ENCODE data around the gene NENF. TPM values are rescaled to one million over a fixed set of nuclear protein-coding genes. Genes with fewer than 3 reads are reported as not detected.

NENF gene
- total RNA-seq, 2 experiments from 2014 or later = 27.7 to 35.4 TPM

GRCh38 chr1:212421165-212421564 lies 11.6 kb upstream of the NENF start:
- ATAC-seq (no peak), DNase-seq (no peak)
- H3K9me3 Mint-ChIP-seq = no peaks in the 10 kb centered on the region
- no peaks in the 10 kb centered on the region for H3K36me3 Mint-ChIP-seq (ENCODE audit: low read depth)
- TF ChIP-seq, protein P1, sequence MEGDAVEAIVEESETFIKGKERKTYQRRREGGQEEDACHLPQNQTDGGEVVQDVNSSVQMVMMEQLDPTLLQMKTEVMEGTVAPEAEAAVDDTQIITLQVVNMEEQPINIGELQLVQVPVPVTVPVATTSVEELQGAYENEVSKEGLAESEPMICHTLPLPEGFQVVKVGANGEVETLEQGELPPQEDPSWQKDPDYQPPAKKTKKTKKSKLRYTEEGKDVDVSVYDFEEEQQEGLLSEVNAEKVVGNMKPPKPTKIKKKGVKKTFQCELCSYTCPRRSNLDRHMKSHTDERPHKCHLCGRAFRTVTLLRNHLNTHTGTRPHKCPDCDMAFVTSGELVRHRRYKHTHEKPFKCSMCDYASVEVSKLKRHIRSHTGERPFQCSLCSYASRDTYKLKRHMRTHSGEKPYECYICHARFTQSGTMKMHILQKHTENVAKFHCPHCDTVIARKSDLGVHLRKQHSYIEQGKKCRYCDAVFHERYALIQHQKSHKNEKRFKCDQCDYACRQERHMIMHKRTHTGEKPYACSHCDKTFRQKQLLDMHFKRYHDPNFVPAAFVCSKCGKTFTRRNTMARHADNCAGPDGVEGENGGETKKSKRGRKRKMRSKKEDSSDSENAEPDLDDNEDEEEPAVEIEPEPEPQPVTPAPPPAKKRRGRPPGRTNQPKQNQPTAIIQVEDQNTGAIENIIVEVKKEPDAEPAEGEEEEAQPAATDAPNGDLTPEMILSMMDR (IDR thresholded peaks at IDR 0.05) = no peak
- peaks cover 3% of the 10 kb centered on the region for H3K27me3 Mint-ChIP-seq
- no peak overlapping the region for H3K4me3 Mint-ChIP-seq
- H3K27ac Mint-ChIP-seq = no peak overlapping the region
- intact Hi-C loops (cut with micrococcal nuclease) = no loop called here
- POLR2A ChIA-PET = no interaction called here
- CTCF ChIA-PET = interaction anchor here (0.6 kb wide), 1 partner anchor 13 kb away, joined by 3 read pairs; no protein-coding TSS in a partner anchor
- no peaks in the 10 kb centered on the region for H3K4me1 Mint-ChIP-seq (ENCODE audit: low read depth)

DNA sequence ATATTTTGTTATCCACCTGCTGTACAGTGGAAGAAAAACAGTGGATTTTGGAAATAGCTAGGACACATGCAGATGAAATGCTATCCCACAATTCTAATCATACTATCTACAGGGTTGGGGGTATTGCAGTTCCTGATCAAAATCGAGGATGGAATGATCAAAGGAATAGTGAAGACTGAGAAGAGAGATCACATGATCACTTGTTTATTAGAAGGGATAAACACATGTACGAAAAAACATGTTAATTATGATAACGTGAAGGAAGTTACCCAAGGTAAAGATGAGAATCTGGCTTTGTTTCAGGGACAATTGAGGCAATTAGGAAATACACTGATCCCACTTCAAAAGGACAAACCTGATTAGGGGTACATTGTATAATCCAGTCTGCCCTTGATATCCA lies 8.8 kb upstream of the NENF start:
- H3K9me3 Mint-ChIP-seq = no peaks in the 10 kb centered on the region
- intact Hi-C loops (cut with micrococcal nuclease) = no loop called here
- ATAC-seq (no peak), DNase-seq (no peak)
- H3K36me3 Mint-ChIP-seq (ENCODE audit: low read depth) = no peaks in the 10 kb centered on the region
- CTCF ChIA-PET = interaction anchor here (9.8 kb wide), 1 partner anchor 33 kb away, joined by 77 read pairs; no protein-coding TSS in a partner anchor
- no peak overlapping the region for H3K4me3 Mint-ChIP-seq
- H3K27me3 Mint-ChIP-seq = peaks cover 3% of the 10 kb centered on the region
- TF ChIP-seq, protein P1 (IDR thresholded peaks at IDR 0.05) = no peak
- H3K27ac Mint-ChIP-seq = no peak overlapping the region
- no peaks in the 10 kb centered on the region for H3K4me1 Mint-ChIP-seq (ENCODE audit: low read depth)
- POLR2A ChIA-PET = no interaction called here

- peaks cover 3% of the 10 kb centered on the region for H3K27me3 Mint-ChIP-seq
- DNase-seq (no peak), ATAC-seq (no peak)
- intact Hi-C loops (cut with micrococcal nuclease) = no loop called here
- POLR2A ChIA-PET = interaction anchor here (2.1 kb wide), 1 partner anchor 14 kb away, joined by 9 read pairs; the partner anchor contains the start of gene PACC1
- H3K36me3 Mint-ChIP-seq (ENCODE audit: low read depth) = no peaks in the 10 kb centered on the region
- CTCF ChIA-PET = interaction anchor here (1.6 to 9.8 kb wide), 2 partner anchors 14 to 28 kb away, joined by 6 to 77 read pairs; partner anchors contain the start of gene PACC1
- TF ChIP-seq, protein P1 (IDR thresholded peaks at IDR 0.05) = no peak
- peaks cover 17% of the 10 kb centered on the region for H3K4me1 Mint-ChIP-seq (ENCODE audit: low read depth)
- no peak overlapping the region for H3K27ac Mint-ChIP-seq
- H3K4me3 Mint-ChIP-seq = no peak overlapping the region
- no peaks in the 10 kb centered on the region for H3K9me3 Mint-ChIP-seq
Measured at GRCh38 chr1:212428496-212428895, 4.2 kb upstream of the NENF start.

- no peaks in the 10 kb centered on the region for H3K27me3 Mint-ChIP-seq
- H3K27ac Mint-ChIP-seq = no peak overlapping the region
- ChIA-PET POLR2A (interaction anchor here (1.1 to 1.8 kb wide), 2 partner anchors 15 to 30 kb away, joined by 3 to 9 read pairs; partner anchors contain the start of gene PACC1), CTCF (interaction anchor here (0.6 to 9.8 kb wide), 4 partner anchors 13 to 595 kb away, joined by 3 to 77 read pairs (median 4); partner anchors contain the start of gene PACC1)
- TF ChIP-seq, protein P1 (IDR thresholded peaks at IDR 0.05) = no peak
- ATAC-seq = no peak
- H3K4me1 Mint-ChIP-seq (ENCODE audit: low read depth) = peaks cover 25% of the 10 kb centered on the region
- H3K36me3 Mint-ChIP-seq (ENCODE audit: low read depth) = peaks cover 2% of the 10 kb centered on the region
- intact Hi-C loops (cut with micrococcal nuclease) = no loop called here
- H3K9me3 Mint-ChIP-seq = no peaks in the 10 kb centered on the region
- no peak overlapping the region for H3K4me3 Mint-ChIP-seq
- DNase-seq = no peak
Measured at GRCh38 chr1:212430416-212430815, 2.3 kb upstream of the NENF start.

- intact Hi-C loops (cut with micrococcal nuclease) = no loop called here
- Mint-ChIP-seq H3K27me3 (no peaks in the 10 kb centered on the region), H3K9me3 (no peaks in the 10 kb centered on the region), H3K27ac (no peak overlapping the region), H3K4me3 (no peak overlapping the region), H3K4me1 (ENCODE audit: low read depth) (peaks cover 25% of the 10 kb centered on the region), H3K36me3 (ENCODE audit: low read depth) (peaks cover 2% of the 10 kb centered on the region)
- TF ChIP-seq, protein P1 (IDR thresholded peaks at IDR 0.05) = no peak
- POLR2A ChIA-PET = interaction anchor here (1.1 to 1.8 kb wide), 2 partner anchors 16 to 31 kb away, joined by 3 to 9 read pairs; partner anchors contain the start of gene PACC1
- no peak for ATAC-seq
- CTCF ChIA-PET = interaction anchor here (9.8 kb wide), 1 partner anchor 26 kb away, joined by 77 read pairs; no protein-coding TSS in a partner anchor
- DNase-seq = no peak
Measured at GRCh38 chr1:212430955-212431394, 1.7 kb upstream of the NENF start.
